ENCODE measurements around the gene NDUFV1.
"Not testable (repeated sequence)": the region's sequence is repeated elsewhere in the genome, so short reads cannot be mapped to it uniquely, and the experiment has no call there.

NDUFV1 gene

DNA sequence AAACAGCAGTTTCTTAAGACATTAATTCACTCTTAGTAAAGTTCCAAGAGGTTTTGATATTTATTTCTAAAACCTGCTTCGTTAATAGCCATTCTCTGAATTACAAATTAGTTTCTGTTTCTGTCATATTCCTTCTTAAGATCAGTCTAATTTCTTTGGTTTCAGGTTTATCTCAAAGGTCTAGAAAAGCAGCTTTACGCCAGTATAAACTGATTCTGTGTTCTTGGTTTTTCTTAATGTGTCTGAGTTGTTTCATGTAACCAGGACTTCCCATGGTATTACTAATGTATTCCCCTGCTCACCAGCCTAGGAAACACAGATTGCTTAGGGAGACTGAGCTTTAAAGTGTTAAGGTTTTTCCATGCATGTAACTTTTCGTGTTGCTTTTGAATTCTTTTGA is 50.6 kb downstream of the NDUFV1 start:
- DNase-seq (ENCODE audit: low spot score) = no peak

- DNase-seq (ENCODE audit: low spot score) = not testable (repeated sequence)
Measured at GRCh38 chr11:67659651-67660165, 53.0 kb downstream of the NDUFV1 start.

- DNase-seq (ENCODE audit: low spot score) = not testable (repeated sequence)
Measured at GRCh38 chr11:67660752-67661151, 54.0 kb downstream of the NDUFV1 start.

Data from pons (tissue), 1 donor.